Mammary epithelial cell (primary cell): ENCODE measurements around the gene CCNA1.

ENCODE experiments used
- EZH2 ChIP-seq: IDR thresholded peaks from 2 replicates; pipeline ENCODE4 v1.6.1; 2012; ENCODE audit warnings: low read length, inconsistent platforms, borderline replicate concordance
- TF ChIP-seq, protein P1 (sequence below), 2 donors: IDR thresholded peaks in 1 of 2; conservative IDR thresholded peaks in 1 of 2; 2 replicates each; pipeline ENCODE4 v1.5.1; 2011 to 2012; ENCODE audit warnings: inconsistent platforms in 2 of 2, low read length in 2 of 2, mild to moderate bottlenecking in 2 of 2, control low read depth in 1 of 2, low read depth in 1 of 2; ENCODE audit not compliant: insufficient read depth in 1 of 2; ENCODE audit errors: extremely low read depth in 1 of 2

DNA sequence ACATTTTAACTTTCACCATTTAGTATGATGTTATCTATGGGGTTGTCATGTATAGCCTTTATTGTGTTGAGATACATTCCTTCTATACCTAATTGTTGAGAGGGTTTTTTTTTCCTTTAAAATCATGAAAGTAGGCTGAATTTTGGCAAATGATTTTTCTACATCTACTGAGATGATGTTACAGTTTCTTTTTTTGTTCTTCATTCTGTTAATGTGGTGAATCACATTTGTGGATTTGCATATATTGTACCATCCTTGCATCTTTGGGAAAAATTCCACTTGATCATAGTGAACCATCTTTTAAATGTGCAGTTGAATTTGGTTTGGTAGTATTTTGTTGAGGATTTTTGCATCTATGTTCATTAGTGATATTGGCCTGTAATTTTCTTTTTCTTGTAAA, 29.2 kb downstream of the CCNA1 start:
- TF ChIP-seq, protein P1, sequence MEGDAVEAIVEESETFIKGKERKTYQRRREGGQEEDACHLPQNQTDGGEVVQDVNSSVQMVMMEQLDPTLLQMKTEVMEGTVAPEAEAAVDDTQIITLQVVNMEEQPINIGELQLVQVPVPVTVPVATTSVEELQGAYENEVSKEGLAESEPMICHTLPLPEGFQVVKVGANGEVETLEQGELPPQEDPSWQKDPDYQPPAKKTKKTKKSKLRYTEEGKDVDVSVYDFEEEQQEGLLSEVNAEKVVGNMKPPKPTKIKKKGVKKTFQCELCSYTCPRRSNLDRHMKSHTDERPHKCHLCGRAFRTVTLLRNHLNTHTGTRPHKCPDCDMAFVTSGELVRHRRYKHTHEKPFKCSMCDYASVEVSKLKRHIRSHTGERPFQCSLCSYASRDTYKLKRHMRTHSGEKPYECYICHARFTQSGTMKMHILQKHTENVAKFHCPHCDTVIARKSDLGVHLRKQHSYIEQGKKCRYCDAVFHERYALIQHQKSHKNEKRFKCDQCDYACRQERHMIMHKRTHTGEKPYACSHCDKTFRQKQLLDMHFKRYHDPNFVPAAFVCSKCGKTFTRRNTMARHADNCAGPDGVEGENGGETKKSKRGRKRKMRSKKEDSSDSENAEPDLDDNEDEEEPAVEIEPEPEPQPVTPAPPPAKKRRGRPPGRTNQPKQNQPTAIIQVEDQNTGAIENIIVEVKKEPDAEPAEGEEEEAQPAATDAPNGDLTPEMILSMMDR (conservative IDR thresholded peaks at IDR 0.05 in 1 of 2, IDR thresholded peaks at IDR 0.05 in 1 of 2; ENCODE audit: extremely low read depth in 1 of 2, insufficient read depth in 1 of 2, low read depth in 1 of 2, low read length in 2 of 2), result no peak
- TF ChIP-seq EZH2, result no peak
